SK-N-SH (cell line): ENCODE data around the gene CYP11A1. TPM values are rescaled to one million over a fixed set of nuclear protein-coding genes. Genes with fewer than 3 reads are reported as not detected.

ENCODE experiments used
- CTCF ChIA-PET: fragments of 300-600, 350-600 bp; formaldehyde crosslinking; extraction: SDS; loops from one replicate; lab custom pipeline; 2021; lab: Yijun Ruan, JAX
- POLR2A ChIA-PET: fragments of 350-600 bp; sonication (Branson Sonifier 250); formaldehyde crosslinking; extraction: SDS; loops from one replicate; lab custom pipeline; 2020; ENCODE audit warnings: antibody characterized with exemption, inconsistent platforms; lab: Yijun Ruan, JAX
- DNase-seq: peaks from one replicate; pipeline ENCODE4 v3.0.0; 2012
- H2AFZ ChIP-seq: fragments of 200-600 bp; sonication (generic); 2 replicates; pipeline ENCODE4 v1.8.1; 2016; ENCODE audit warnings: antibody characterized with exemption, mild to moderate bottlenecking, low read depth
- H3F3A ChIP-seq: fragments of 200-600 bp; sonication (generic); replicated peaks from 2 replicates; pipeline ENCODE3; 2016; ENCODE audit warnings: antibody characterized with exemption, mild to moderate bottlenecking; ENCODE audit not compliant: insufficient read depth
- H3K27ac ChIP-seq, 2 experiments: fragments of 200-500 bp in 1 of 2; fragments of 200-600 bp in 1 of 2; sonication (Bioruptor generic) in 1 of 2; sonication (generic), shearing (Covaris generic) in 1 of 2; 2 replicates each; pipeline versions ENCODE4 v1.5.1 to v1.6.1; 2014 to 2016; ENCODE audit warnings: low read depth in 2 of 2, inconsistent platforms in 1 of 2, low read length in 1 of 2, mild to moderate bottlenecking in 1 of 2, mixed read lengths in 1 of 2
- H3K27me3 ChIP-seq: fragments of 200-600 bp; sonication (generic), shearing (Covaris generic); 2 replicates; pipeline ENCODE4 v1.6.1; 2016; ENCODE audit warnings: mixed run types; ENCODE audit not compliant: insufficient read depth
- H3K36me3 ChIP-seq, 2 experiments: fragments of 200-500 bp in 1 of 2; fragments of 200-600 bp in 1 of 2; sonication (Bioruptor generic) in 1 of 2; sonication (generic) in 1 of 2; replicated peaks in 1 of 2; 2 replicates each; pipeline versions ENCODE3 to v1.5.1; 2014 to 2016; ENCODE audit warnings: low read length in 1 of 2, mild to moderate bottlenecking in 1 of 2; ENCODE audit not compliant: insufficient read depth in 2 of 2, control insufficient read depth in 1 of 2
- H3K4me1 ChIP-seq, 2 experiments: fragments of 200-500 bp in 1 of 2; fragments of 200-600 bp in 1 of 2; sonication (Bioruptor generic) in 1 of 2; sonication (generic), shearing (Covaris generic) in 1 of 2; 2 replicates each; pipeline versions ENCODE4 v1.5.1 to v1.6.1; 2014 to 2016; ENCODE audit warnings: low read depth in 1 of 2, low read length in 1 of 2, mixed run types in 1 of 2; ENCODE audit not compliant: insufficient read depth in 2 of 2, control insufficient read depth in 1 of 2
- H3K4me2 ChIP-seq: fragments of 200-600 bp; sonication (generic), shearing (Covaris generic); 2 replicates; pipeline ENCODE4 v1.6.1; 2017; ENCODE audit warnings: mixed run types
- H3K4me3 ChIP-seq, 2 experiments: fragments of 200-500 bp in 1 of 2; fragments of 200-600 bp in 1 of 2; sonication (Bioruptor generic) in 1 of 2; sonication (generic), shearing (Covaris generic) in 1 of 2; 2 replicates each; pipeline versions ENCODE4 v1.5.1 to v1.8.1; 2014 to 2016; ENCODE audit warnings: low read depth in 2 of 2, inconsistent platforms in 1 of 2, low read length in 1 of 2, mild to moderate bottlenecking in 1 of 2, mixed read lengths in 1 of 2, moderate library complexity in 1 of 2
- H3K79me2 ChIP-seq: fragments of 200-600 bp; sonication (generic); 2 replicates; pipeline ENCODE4 v1.8.1; 2017; ENCODE audit warnings: mild to moderate bottlenecking; ENCODE audit not compliant: insufficient read depth
- H3K9ac ChIP-seq: fragments of 200-600 bp; sonication (generic); 2 replicates; pipeline ENCODE4 v1.6.1; 2017; ENCODE audit warnings: mixed run types
- H3K9me2 ChIP-seq: fragments of 200-600 bp; sonication (generic); 2 replicates; pipeline ENCODE4 v1.6.1; 2017; ENCODE audit warnings: mixed run types
- H3K9me3 ChIP-seq: fragments of 200-600 bp; sonication (generic); 2 replicates; pipeline ENCODE4 v1.6.1; 2017; ENCODE audit warnings: mixed run types, mild to moderate bottlenecking, moderate library complexity
- H4K20me1 ChIP-seq: fragments of 200-600 bp; sonication (generic); 2 replicates; pipeline ENCODE4 v1.6.1; 2017; ENCODE audit warnings: mild to moderate bottlenecking, mixed run types; ENCODE audit not compliant: insufficient read depth
- CHD2 ChIP-seq: fragments of 150-350 bp; IDR thresholded peaks from 2 replicates; pipeline ENCODE4 v1.6.1; 2018; ENCODE audit warnings: low read length; ENCODE audit not compliant: partially characterized antibody
- ELF1 ChIP-seq: IDR thresholded peaks from 2 replicates; pipeline ENCODE4 v1.4.0; 2012
- EZH2phosphoT487 ChIP-seq: fragments of 200-600 bp; sonication (generic); IDR thresholded peaks from 2 replicates; pipeline ENCODE4 v1.6.1; 2017; ENCODE audit warnings: low read depth, mixed run types, mild to moderate bottlenecking, antibody characterized with exemption, moderate library complexity, borderline replicate concordance
- FOXJ3 ChIP-seq: sonication (generic); formaldehyde crosslinking; IDR thresholded peaks from 2 replicates; pipeline ENCODE4 v1.5.1; 2020; ENCODE audit warnings: mild to moderate bottlenecking, missing genetic modification reagents
- FOXM1 ChIP-seq: IDR thresholded peaks from 2 replicates; pipeline ENCODE4 v1.4.0; 2012; ENCODE audit warnings: low read depth, mild to moderate bottlenecking
- JUND ChIP-seq: IDR thresholded peaks from 2 replicates; pipeline ENCODE4 v1.4.0; 2012
- NFIC ChIP-seq: IDR thresholded peaks from 2 replicates; pipeline ENCODE4 v1.4.0; 2012; ENCODE audit warnings: borderline replicate concordance
- NRF1 ChIP-seq: IDR thresholded peaks from 2 replicates; pipeline ENCODE4 v1.6.1; 2012; ENCODE audit warnings: low read depth, mild to moderate bottlenecking, low read length
- PBX3 ChIP-seq: IDR thresholded peaks from 2 replicates; pipeline ENCODE4; 2012
- POLR2AphosphoS5 ChIP-seq: IDR thresholded peaks from 2 replicates; pipeline ENCODE4 v1.6.1; 2012; ENCODE audit warnings: low read depth, low read length
- RFX5 ChIP-seq: IDR thresholded peaks from 2 replicates; pipeline ENCODE4 v1.6.1; 2012; ENCODE audit warnings: mild to moderate bottlenecking, improper control_type of control experiment, low read length
- RXRA ChIP-seq: IDR thresholded peaks from 2 replicates; pipeline ENCODE4 v1.4.0; 2012; ENCODE audit warnings: low read depth, mild to moderate bottlenecking, borderline replicate concordance
- SIN3A ChIP-seq: IDR thresholded peaks from 2 replicates; pipeline ENCODE4 v1.6.1; 2012; ENCODE audit warnings: low read depth, mild to moderate bottlenecking, low read length, moderate library complexity, borderline replicate concordance
- TAF1 ChIP-seq: IDR thresholded peaks from 2 replicates; pipeline ENCODE4 v1.6.1; 2012; ENCODE audit warnings: low read depth, mild to moderate bottlenecking, low read length, moderate library complexity, borderline replicate concordance
- TCF12 ChIP-seq: IDR thresholded peaks from 2 replicates; pipeline ENCODE4 v1.4.0; 2012
- TEAD4 ChIP-seq: IDR thresholded peaks from 2 replicates; pipeline ENCODE4 v1.4.0; 2012; ENCODE audit warnings: mild to moderate bottlenecking, borderline replicate concordance; ENCODE audit not compliant: insufficient read depth
- USF2 ChIP-seq: fragments of 150-350 bp; IDR thresholded peaks from 2 replicates; pipeline ENCODE4 v1.6.1; 2017; ENCODE audit warnings: antibody characterized with exemption, low read length, low read depth, borderline replicate concordance
- YY1 ChIP-seq: IDR thresholded peaks from 2 replicates; pipeline ENCODE4 v1.4.0; 2012; ENCODE audit warnings: low read depth, mild to moderate bottlenecking
- WGBS: methylation state at CpG from one replicate; pipeline ENCODE4 v1.1.6; 2017; ENCODE audit warnings: low lambda C conversion rate; 5-methylcytosine and 5-hydroxymethylcytosine counted together
- polyA plus RNA-seq, 3 experiments: library from polyadenylated mRNA; depleted of rRNA; stranded (reverse); fragments of >200 nt; gene quantifications; 2 replicates each; pipeline ENCODE4 v1.2.3, GENCODE V29; 2012
- TF ChIP-seq, protein P1 (sequence below): fragments of 200-600 bp; sonication (generic); IDR thresholded peaks from 2 replicates; pipeline ENCODE4 v1.6.1; 2017; ENCODE audit warnings: antibody characterized with exemption, mild to moderate bottlenecking, moderate library complexity
- TF ChIP-seq, protein P2 (sequence below): IDR thresholded peaks from 2 replicates; pipeline ENCODE4 v1.4.0; 2012; ENCODE audit warnings: low read depth, borderline replicate concordance
- TF ChIP-seq, protein P3 (sequence below): fragments of 150-350 bp; IDR thresholded peaks from 2 replicates; pipeline ENCODE4 v1.6.1; 2016; ENCODE audit warnings: mild to moderate bottlenecking, low read depth, low read length

CYP11A1 gene
- polyA plus RNA-seq, 1 of the 3 experiments (the other 2 are of a cell fraction): 0.08 TPM

DNA sequence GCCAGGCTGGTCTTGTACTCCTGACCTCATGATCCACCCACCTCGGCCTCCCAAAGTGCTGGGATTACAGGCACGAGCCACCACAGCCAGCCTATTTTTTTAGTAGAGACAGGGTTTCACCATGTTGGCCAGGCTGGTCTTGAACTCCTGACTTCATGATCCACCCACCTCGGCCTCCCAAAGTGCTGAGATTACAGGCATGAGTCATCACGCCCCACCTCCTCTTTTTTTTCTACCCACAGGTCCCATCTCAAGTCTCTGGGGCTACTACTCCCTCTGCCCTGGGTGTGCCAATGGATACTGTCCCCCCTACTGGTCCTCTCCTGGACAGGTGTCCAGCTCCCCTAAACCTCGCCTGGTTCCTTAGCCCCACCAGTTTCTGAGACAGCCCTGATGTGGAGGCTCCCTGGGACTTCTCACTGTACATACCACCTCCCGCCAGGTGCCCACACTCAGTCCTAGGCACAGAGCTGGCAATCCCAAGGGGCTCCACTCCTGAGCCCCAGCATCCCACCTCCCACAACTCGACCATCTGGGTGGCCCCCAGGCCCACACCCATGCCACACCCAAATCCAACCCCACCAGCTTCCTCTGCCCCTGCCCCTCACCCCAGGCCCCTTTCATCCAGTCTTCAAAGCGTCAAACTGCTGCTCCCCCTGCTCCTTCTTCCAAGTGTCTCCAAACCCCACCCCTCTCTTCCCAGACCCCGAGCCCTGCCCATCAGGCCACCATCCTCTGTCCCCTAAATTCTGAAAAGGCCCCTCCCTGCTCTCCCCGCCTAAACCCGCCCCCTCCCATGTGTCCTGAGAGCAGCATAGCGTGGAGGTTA is 13.1 kb upstream of the CYP11A1 start:
- no peak overlapping the region for H3K9ac ChIP-seq
- no peak overlapping the region for H3K4me3 ChIP-seq
- POLR2A ChIA-PET: no interaction called here
- no peak overlapping the region for H2AFZ ChIP-seq
- no peaks in the 10 kb centered on the region for H3K9me2 ChIP-seq
- no peaks in the 10 kb centered on the region for H4K20me1 ChIP-seq
- DNase-seq: no peak
- TF ChIP-seq YY1 (no peak), TCF12 (no peak), SIN3A (no peak), EZH2phosphoT487 (no peak), TAF1 (no peak), FOXJ3 (CRISPR knock-in tag) (no peak), FOXM1 (no peak), USF2 (no peak), NFIC (no peak), RXRA (no peak)
- TF ChIP-seq, protein P1, sequence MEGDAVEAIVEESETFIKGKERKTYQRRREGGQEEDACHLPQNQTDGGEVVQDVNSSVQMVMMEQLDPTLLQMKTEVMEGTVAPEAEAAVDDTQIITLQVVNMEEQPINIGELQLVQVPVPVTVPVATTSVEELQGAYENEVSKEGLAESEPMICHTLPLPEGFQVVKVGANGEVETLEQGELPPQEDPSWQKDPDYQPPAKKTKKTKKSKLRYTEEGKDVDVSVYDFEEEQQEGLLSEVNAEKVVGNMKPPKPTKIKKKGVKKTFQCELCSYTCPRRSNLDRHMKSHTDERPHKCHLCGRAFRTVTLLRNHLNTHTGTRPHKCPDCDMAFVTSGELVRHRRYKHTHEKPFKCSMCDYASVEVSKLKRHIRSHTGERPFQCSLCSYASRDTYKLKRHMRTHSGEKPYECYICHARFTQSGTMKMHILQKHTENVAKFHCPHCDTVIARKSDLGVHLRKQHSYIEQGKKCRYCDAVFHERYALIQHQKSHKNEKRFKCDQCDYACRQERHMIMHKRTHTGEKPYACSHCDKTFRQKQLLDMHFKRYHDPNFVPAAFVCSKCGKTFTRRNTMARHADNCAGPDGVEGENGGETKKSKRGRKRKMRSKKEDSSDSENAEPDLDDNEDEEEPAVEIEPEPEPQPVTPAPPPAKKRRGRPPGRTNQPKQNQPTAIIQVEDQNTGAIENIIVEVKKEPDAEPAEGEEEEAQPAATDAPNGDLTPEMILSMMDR: no peak
- TF ChIP-seq, all 33 proteins: peak for 0
- H3K27me3 ChIP-seq: no peaks in the 10 kb centered on the region
- H3K4me1 ChIP-seq: peaks cover 0 to 6% of the 10 kb centered on the region in 2 experiments; a peak in 1 of 4 replicates
- whole genome bisulfite sequencing: 54% methylated on average over 11 of the region's 12 CpGs
- H3K9me3 ChIP-seq: no peaks in the 10 kb centered on the region
- H3K27ac ChIP-seq: no peak overlapping the region
- H3K4me2 ChIP-seq: no peak overlapping the region
- H3F3A ChIP-seq: no peaks in the 10 kb centered on the region
- no peaks in the 10 kb centered on the region for H3K79me2 ChIP-seq
- H3K36me3 ChIP-seq: no peaks in the 10 kb centered on the region
- CTCF ChIA-PET: interaction anchor here (0.6 to 23.8 kb wide), 4 partner anchors 8 to 64 kb away, joined by 3 to 779 read pairs (median 18); partner anchors contain the start of genes CYP11A1, SEMA7A and UBL7

DNA sequence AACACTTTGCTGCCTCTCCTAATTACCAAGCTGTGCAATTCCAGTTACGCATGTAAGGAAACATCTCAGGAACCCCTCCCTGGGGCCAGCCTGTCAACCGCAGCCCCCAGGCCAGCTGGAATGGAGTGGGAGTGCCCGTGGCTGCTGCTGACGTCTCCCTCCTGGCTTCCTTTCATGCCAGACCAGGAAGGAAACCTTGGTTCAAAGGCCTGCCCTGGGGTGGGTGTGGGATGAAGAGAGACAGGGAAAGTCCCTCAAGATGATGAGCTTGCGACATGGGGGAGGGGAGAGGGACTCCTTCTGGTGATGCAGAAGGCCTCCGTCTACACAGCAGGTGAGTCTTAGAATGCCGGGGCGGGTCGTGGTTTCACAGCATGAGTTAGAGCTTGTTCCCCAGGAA is 11.4 kb upstream of the CYP11A1 start:
- WGBS: 79% methylated on average over 7 of the region's 9 CpGs
- DNase-seq: peak; percentile 4
- no peak overlapping the region for H3K4me2 ChIP-seq
- no peaks in the 10 kb centered on the region for H3K36me3 ChIP-seq
- H3K9ac ChIP-seq: no peak overlapping the region
- H3K27ac ChIP-seq: no peak overlapping the region
- no peak overlapping the region for H3K4me3 ChIP-seq
- peaks cover 0 to 8% of the 10 kb centered on the region in 2 experiments; a peak in 1 of 4 replicates for H3K4me1 ChIP-seq
- no peaks in the 10 kb centered on the region for H3K9me3 ChIP-seq
- no peak overlapping the region for H2AFZ ChIP-seq
- H4K20me1 ChIP-seq: no peaks in the 10 kb centered on the region
- POLR2A ChIA-PET: no interaction called here
- H3K27me3 ChIP-seq: no peaks in the 10 kb centered on the region
- no peaks in the 10 kb centered on the region for H3K9me2 ChIP-seq
- H3K79me2 ChIP-seq: no peaks in the 10 kb centered on the region
- no peaks in the 10 kb centered on the region for H3F3A ChIP-seq
- CTCF ChIA-PET: interaction anchor here (1.0 to 23.8 kb wide), 6 partner anchors 9 to 390 kb away, joined by 3 to 779 read pairs (median 4); partner anchors contain the start of genes SEMA7A and UBL7
- TF ChIP-seq, protein P2, sequence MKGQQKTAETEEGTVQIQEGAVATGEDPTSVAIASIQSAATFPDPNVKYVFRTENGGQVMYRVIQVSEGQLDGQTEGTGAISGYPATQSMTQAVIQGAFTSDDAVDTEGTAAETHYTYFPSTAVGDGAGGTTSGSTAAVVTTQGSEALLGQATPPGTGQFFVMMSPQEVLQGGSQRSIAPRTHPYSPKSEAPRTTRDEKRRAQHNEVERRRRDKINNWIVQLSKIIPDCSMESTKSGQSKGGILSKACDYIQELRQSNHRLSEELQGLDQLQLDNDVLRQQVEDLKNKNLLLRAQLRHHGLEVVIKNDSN: no peak
- TF ChIP-seq NRF1: no peak
- no peak for TF ChIP-seq POLR2AphosphoS5
- no peak for TF ChIP-seq NFIC
- no peak for TF ChIP-seq YY1
- TF ChIP-seq TEAD4: no peak
- no peak for TF ChIP-seq ELF1
- no peak for TF ChIP-seq FOXJ3 (CRISPR knock-in tag)
- no peak for TF ChIP-seq CHD2
- no peak for TF ChIP-seq RFX5
- TF ChIP-seq PBX3: no peak
- TF ChIP-seq JUND: no peak
- TF ChIP-seq, protein P3, sequence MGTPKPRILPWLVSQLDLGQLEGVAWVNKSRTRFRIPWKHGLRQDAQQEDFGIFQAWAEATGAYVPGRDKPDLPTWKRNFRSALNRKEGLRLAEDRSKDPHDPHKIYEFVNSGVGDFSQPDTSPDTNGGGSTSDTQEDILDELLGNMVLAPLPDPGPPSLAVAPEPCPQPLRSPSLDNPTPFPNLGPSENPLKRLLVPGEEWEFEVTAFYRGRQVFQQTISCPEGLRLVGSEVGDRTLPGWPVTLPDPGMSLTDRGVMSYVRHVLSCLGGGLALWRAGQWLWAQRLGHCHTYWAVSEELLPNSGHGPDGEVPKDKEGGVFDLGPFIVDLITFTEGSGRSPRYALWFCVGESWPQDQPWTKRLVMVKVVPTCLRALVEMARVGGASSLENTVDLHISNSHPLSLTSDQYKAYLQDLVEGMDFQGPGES: no peak
